ENCODE results near the gene CAPSL. TPM values are rescaled to one million over a fixed set of nuclear protein-coding genes. Genes with fewer than 3 reads are reported as not detected.
"Not testable (repeated sequence)": the region's sequence is repeated elsewhere in the genome, so short reads cannot be mapped to it uniquely, and the experiment has no call there.

Gene CAPSL
- total RNA-seq, 2 experiments from 2014 or later: 0.68 to 0.74 TPM

- not testable (repeated sequence) for H3K27ac Mint-ChIP-seq, H3K4me3 Mint-ChIP-seq, H3K4me1 Mint-ChIP-seq, H3K36me3 Mint-ChIP-seq, H3K9me3 Mint-ChIP-seq, H3K27me3 Mint-ChIP-seq, DNase-seq
These were observed 45.6 kb downstream of the CAPSL start for GRCh38 chr5:35892799-35893198.

- H3K27me3 Mint-ChIP-seq: no peaks in the 10 kb centered on the region
These were observed 48.1 kb downstream of the CAPSL start for GRCh38 chr5:35890021-35891020.

GRCh38 chr5:35887321-35888100 is 50.9 kb downstream of the CAPSL start:
- no peak for DNase-seq
- H3K4me3 Mint-ChIP-seq: no peak overlapping the region
- H3K9me3 Mint-ChIP-seq: peaks cover 6% of the 10 kb centered on the region
- peaks cover 10% of the 10 kb centered on the region for H3K36me3 Mint-ChIP-seq
- H3K4me1 Mint-ChIP-seq: peaks cover 24% of the 10 kb centered on the region
- H3K27me3 Mint-ChIP-seq: no peaks in the 10 kb centered on the region
- H3K27ac Mint-ChIP-seq: no peak overlapping the region

More at GRCh38 chr5:35890021-35891020, 48.1 kb downstream of the CAPSL start:
- Mint-ChIP-seq H3K9me3 (no peaks in the 10 kb centered on the region), H3K4me3 (no peak overlapping the region), H3K27ac (no peak overlapping the region), H3K4me1 (peaks cover 3% of the 10 kb centered on the region), H3K36me3 (no peaks in the 10 kb centered on the region)
- DNase-seq: no peak

GRCh38 chr5:35886381-35886780 is 52.0 kb downstream of the CAPSL start:
- Mint-ChIP-seq H3K4me1 (peaks cover 31% of the 10 kb centered on the region), H3K27me3 (no peaks in the 10 kb centered on the region), H3K9me3 (peaks cover 12% of the 10 kb centered on the region), H3K27ac (no peak overlapping the region), H3K4me3 (no peak overlapping the region), H3K36me3 (peaks cover 19% of the 10 kb centered on the region)
- no peak for DNase-seq

- peaks cover 34% of the 10 kb centered on the region for H3K36me3 Mint-ChIP-seq
- no peak overlapping the region for H3K4me3 Mint-ChIP-seq
- no peak for DNase-seq
- H3K27me3 Mint-ChIP-seq: no peaks in the 10 kb centered on the region
- H3K4me1 Mint-ChIP-seq: peaks cover 42% of the 10 kb centered on the region
- peaks cover 15% of the 10 kb centered on the region for H3K9me3 Mint-ChIP-seq
- H3K27ac Mint-ChIP-seq: no peak overlapping the region
These were observed 53.6 kb downstream of the CAPSL start for GRCh38 chr5:35884773-35885172.

GRCh38 chr5:35884191-35884769 is 54.1 kb downstream of the CAPSL start:
- DNase-seq: peak; percentile 29
- no peaks in the 10 kb centered on the region for H3K27me3 Mint-ChIP-seq
- H3K4me1 Mint-ChIP-seq: peaks cover 45% of the 10 kb centered on the region
- H3K27ac Mint-ChIP-seq: peak overlapping the region; percentile 85
- H3K36me3 Mint-ChIP-seq: peaks cover 39% of the 10 kb centered on the region
- peaks cover 15% of the 10 kb centered on the region for H3K9me3 Mint-ChIP-seq
- peak overlapping the region; percentile 12 for H3K4me3 Mint-ChIP-seq

GRCh38 chr5:35881758-35882157 is 56.7 kb downstream of the CAPSL start:
- Mint-ChIP-seq H3K4me1 (peaks cover 68% of the 10 kb centered on the region), H3K4me3 (no peak overlapping the region), H3K27ac (peak overlapping the region; percentile 40), H3K9me3 (peaks cover 19% of the 10 kb centered on the region), H3K27me3 (no peaks in the 10 kb centered on the region), H3K36me3 (peaks cover 63% of the 10 kb centered on the region)
- no peak for DNase-seq

- H3K4me3 Mint-ChIP-seq: no peak overlapping the region
- H3K27ac Mint-ChIP-seq: peak overlapping the region; percentile 75
- DNase-seq: no peak
- H3K27me3 Mint-ChIP-seq: no peaks in the 10 kb centered on the region
- H3K9me3 Mint-ChIP-seq: peaks cover 24% of the 10 kb centered on the region
- peaks cover 79% of the 10 kb centered on the region for H3K36me3 Mint-ChIP-seq
- peaks cover 79% of the 10 kb centered on the region for H3K4me1 Mint-ChIP-seq
These were observed 58.3 kb downstream of the CAPSL start for GRCh38 chr5:35880156-35880555.

- peak overlapping the region; percentile 43 for H3K27ac Mint-ChIP-seq
These were observed 58.8 kb downstream of the CAPSL start for GRCh38 chr5:35879649-35880048.

GRCh38 chr5:35879096-35879495 is 59.3 kb downstream of the CAPSL start:
- Mint-ChIP-seq H3K4me3 (no peak overlapping the region), H3K9me3 (peaks cover 27% of the 10 kb centered on the region), H3K4me1 (peaks cover 84% of the 10 kb centered on the region), H3K36me3 (peaks cover 87% of the 10 kb centered on the region), H3K27me3 (no peaks in the 10 kb centered on the region), H3K27ac (peak overlapping the region; percentile 78)
- no peak for DNase-seq

More at GRCh38 chr5:35879649-35880048, 58.8 kb downstream of the CAPSL start:
- Mint-ChIP-seq H3K27me3 (no peaks in the 10 kb centered on the region), H3K4me3 (no peak overlapping the region), H3K4me1 (peaks cover 83% of the 10 kb centered on the region), H3K36me3 (peaks cover 84% of the 10 kb centered on the region), H3K9me3 (peaks cover 24% of the 10 kb centered on the region)
- DNase-seq: no peak

- Mint-ChIP-seq H3K4me3 (no peak overlapping the region), H3K27me3 (no peaks in the 10 kb centered on the region), H3K36me3 (peaks cover 91% of the 10 kb centered on the region), H3K9me3 (peaks cover 24% of the 10 kb centered on the region), H3K4me1 (peaks cover 83% of the 10 kb centered on the region), H3K27ac (peak overlapping the region; percentile 90)
- no peak for DNase-seq
These were observed 60.3 kb downstream of the CAPSL start for GRCh38 chr5:35878079-35878478.

GRCh38 chr5:35877655-35878054 is 60.8 kb downstream of the CAPSL start:
- no peak for DNase-seq
- Mint-ChIP-seq H3K4me1 (peaks cover 81% of the 10 kb centered on the region), H3K9me3 (peaks cover 22% of the 10 kb centered on the region), H3K36me3 (peaks cover 93% of the 10 kb centered on the region), H3K27me3 (no peaks in the 10 kb centered on the region), H3K4me3 (no peak overlapping the region), H3K27ac (peak overlapping the region; percentile 90)

GRCh38 chr5:35876922-35877321 is 61.5 kb downstream of the CAPSL start:
- H3K36me3 Mint-ChIP-seq: peaks cover 92% of the 10 kb centered on the region
- H3K27me3 Mint-ChIP-seq: no peaks in the 10 kb centered on the region
- peak overlapping the region; percentile 90 for H3K27ac Mint-ChIP-seq
- peaks cover 17% of the 10 kb centered on the region for H3K9me3 Mint-ChIP-seq
- H3K4me1 Mint-ChIP-seq: peaks cover 76% of the 10 kb centered on the region
- H3K4me3 Mint-ChIP-seq: no peak overlapping the region
- no peak for DNase-seq

- peak overlapping the region; percentile 90 for H3K27ac Mint-ChIP-seq
These were observed 62.0 kb downstream of the CAPSL start for GRCh38 chr5:35876454-35876853.

GRCh38 chr5:35870605-35871004 is 67.8 kb downstream of the CAPSL start:
- peaks cover 75% of the 10 kb centered on the region for H3K4me1 Mint-ChIP-seq
- peaks cover 17% of the 10 kb centered on the region for H3K9me3 Mint-ChIP-seq
- no peaks in the 10 kb centered on the region for H3K27me3 Mint-ChIP-seq
- peak overlapping the region; percentile 2 for H3K4me3 Mint-ChIP-seq
- DNase-seq: no peak
- H3K27ac Mint-ChIP-seq: peak overlapping the region; percentile 82
- H3K36me3 Mint-ChIP-seq: peaks cover 90% of the 10 kb centered on the region

More at GRCh38 chr5:35876454-35876853, 62.0 kb downstream of the CAPSL start:
- Mint-ChIP-seq H3K4me1 (peaks cover 76% of the 10 kb centered on the region), H3K36me3 (peaks cover 95% of the 10 kb centered on the region), H3K4me3 (peak overlapping the region; percentile 22), H3K27me3 (no peaks in the 10 kb centered on the region), H3K9me3 (peaks cover 17% of the 10 kb centered on the region)
- no peak for DNase-seq
